Mesendoderm (in vitro differentiated cells): ENCODE results near the gene KIZ.

Source experiments
- DNase-seq: peaks from one replicate; pipeline ENCODE4 v3.0.0; 2013
- H2AK5ac ChIP-seq: 2 replicates; pipeline ENCODE4 v1.6.1; 2013; ENCODE audit warnings: low read length, inconsistent platforms
- H2BK120ac ChIP-seq: 2 replicates; pipeline ENCODE4 v1.6.1; 2013; ENCODE audit warnings: low read depth, mild to moderate bottlenecking, low read length, moderate library complexity, mixed read lengths
- H2BK15ac ChIP-seq: replicated peaks from 2 replicates; pipeline ENCODE4 v1.6.1; 2013; ENCODE audit warnings: low read depth, mild to moderate bottlenecking, moderate library complexity
- H2BK5ac ChIP-seq: 2 replicates; pipeline ENCODE4 v1.6.1; 2013; ENCODE audit warnings: low read length, inconsistent platforms
- H3K18ac ChIP-seq: 2 replicates; pipeline ENCODE4 v1.6.1; 2013; ENCODE audit warnings: mild to moderate bottlenecking, low read length, mixed read lengths
- H3K23ac ChIP-seq: one replicate; pipeline ENCODE4 v1.6.1; 2013; ENCODE audit warnings: low read length
- H3K27ac ChIP-seq: 2 replicates; pipeline ENCODE4 v1.5.1; 2013; ENCODE audit warnings: low read depth, mild to moderate bottlenecking, inconsistent platforms, low read length, moderate library complexity
- H3K27me3 ChIP-seq: 2 replicates; pipeline ENCODE4 v1.6.1; 2013; ENCODE audit warnings: low read length, control low read depth, mild to moderate bottlenecking, inconsistent platforms; ENCODE audit not compliant: insufficient read depth, poor library complexity
- H3K36me3 ChIP-seq: 2 replicates; pipeline ENCODE4 v1.6.1; 2013; ENCODE audit warnings: low read length, inconsistent platforms; ENCODE audit not compliant: control insufficient read depth, insufficient read depth
- H3K4ac ChIP-seq: one replicate; pipeline ENCODE4 v1.6.1; 2013; ENCODE audit warnings: low read depth, mild to moderate bottlenecking, low read length, moderate library complexity
- H3K4me1 ChIP-seq: 2 replicates; pipeline ENCODE4 v1.6.1; 2013; ENCODE audit warnings: low read depth, low read length, inconsistent platforms; ENCODE audit not compliant: control insufficient read depth
- H3K4me2 ChIP-seq: 2 replicates; pipeline ENCODE4 v1.6.1; 2013; ENCODE audit warnings: low read length
- H3K4me3 ChIP-seq: 2 replicates; pipeline ENCODE4 v1.5.1; 2013; ENCODE audit warnings: mild to moderate bottlenecking, low read length
- H3K56ac ChIP-seq: one replicate; pipeline ENCODE4 v1.6.1; 2013; ENCODE audit warnings: low read length
- H3K79me1 ChIP-seq: 2 replicates; pipeline ENCODE4 v1.6.1; 2013; ENCODE audit warnings: low read length, inconsistent platforms
- H3K79me2 ChIP-seq: 2 replicates; pipeline ENCODE4 v1.6.1; 2013; ENCODE audit warnings: mild to moderate bottlenecking, low read length; ENCODE audit not compliant: control insufficient read depth, insufficient read depth
- H3K9ac ChIP-seq: 2 replicates; pipeline ENCODE4 v1.6.1; 2013; ENCODE audit warnings: low read length, inconsistent platforms
- H4K5ac ChIP-seq: one replicate; pipeline ENCODE4 v1.6.1; 2013; ENCODE audit warnings: low read length
- H4K8ac ChIP-seq: one replicate; pipeline ENCODE4 v1.6.1; 2013; ENCODE audit warnings: low read depth, mild to moderate bottlenecking, control low read depth, low read length, moderate library complexity
- WGBS: extraction: QIAGEN DNeasy Blood & Tissue Kit; methylation state at CpG from one replicate; pipeline ENCODE4 v1.1.7; 2013; ENCODE audit warnings: low lambda C conversion rate, missing lambda C conversion rate; ENCODE audit not compliant: insufficient coverage; ENCODE audit errors: extremely low coverage; 5-methylcytosine and 5-hydroxymethylcytosine counted together

Gene KIZ

GRCh38 chr20:21155268-21155667, 29.4 kb downstream of the KIZ start:
- WGBS: no CpG with 5 or more reads among the region's 5 CpGs

GRCh38 chr20:21156266-21156665, 30.4 kb downstream of the KIZ start:
- no peak overlapping the region for H2AK5ac ChIP-seq
- H4K8ac ChIP-seq: no peak overlapping the region
- DNase-seq: peak; percentile 58
- WGBS: no CpG with 5 or more reads among the region's 1 CpG
- H3K4me2 ChIP-seq: no peak overlapping the region
- no peak overlapping the region for H3K23ac ChIP-seq
- no peaks in the 10 kb centered on the region for H3K36me3 ChIP-seq
- H3K27me3 ChIP-seq: no peaks in the 10 kb centered on the region
- H4K5ac ChIP-seq: no peak overlapping the region
- no peak overlapping the region for H3K27ac ChIP-seq
- H2BK5ac ChIP-seq: no peak overlapping the region
- H3K79me2 ChIP-seq: no peaks in the 10 kb centered on the region
- no peak overlapping the region for H3K9ac ChIP-seq
- H2BK120ac ChIP-seq: no peak overlapping the region
- H3K4me1 ChIP-seq: no peaks in the 10 kb centered on the region
- H3K4ac ChIP-seq: no peak overlapping the region
- H3K79me1 ChIP-seq: no peaks in the 10 kb centered on the region
- no peak overlapping the region for H3K56ac ChIP-seq
- no peak overlapping the region for H2BK15ac ChIP-seq
- no peak overlapping the region for H3K4me3 ChIP-seq
- no peak overlapping the region for H3K18ac ChIP-seq

More at GRCh38 chr20:21155268-21155667, 29.4 kb downstream of the KIZ start:
- H3K4me2 ChIP-seq: no peak overlapping the region
- H3K36me3 ChIP-seq: no peaks in the 10 kb centered on the region
- no peaks in the 10 kb centered on the region for H3K4me1 ChIP-seq
- no peak overlapping the region for H4K8ac ChIP-seq
- no peak overlapping the region for H2BK5ac ChIP-seq
- H3K27ac ChIP-seq: no peak overlapping the region
- H3K56ac ChIP-seq: no peak overlapping the region
- H3K27me3 ChIP-seq: no peaks in the 10 kb centered on the region
- H3K23ac ChIP-seq: no peak overlapping the region
- H2BK120ac ChIP-seq: no peak overlapping the region
- DNase-seq: no peak
- H3K79me2 ChIP-seq: no peaks in the 10 kb centered on the region
- no peak overlapping the region for H4K5ac ChIP-seq
- no peak overlapping the region for H3K4me3 ChIP-seq
- no peaks in the 10 kb centered on the region for H3K79me1 ChIP-seq
- no peak overlapping the region for H3K9ac ChIP-seq
- H2AK5ac ChIP-seq: no peak overlapping the region
- H3K18ac ChIP-seq: no peak overlapping the region
- H3K4ac ChIP-seq: no peak overlapping the region
- H2BK15ac ChIP-seq: no peak overlapping the region

DNA sequence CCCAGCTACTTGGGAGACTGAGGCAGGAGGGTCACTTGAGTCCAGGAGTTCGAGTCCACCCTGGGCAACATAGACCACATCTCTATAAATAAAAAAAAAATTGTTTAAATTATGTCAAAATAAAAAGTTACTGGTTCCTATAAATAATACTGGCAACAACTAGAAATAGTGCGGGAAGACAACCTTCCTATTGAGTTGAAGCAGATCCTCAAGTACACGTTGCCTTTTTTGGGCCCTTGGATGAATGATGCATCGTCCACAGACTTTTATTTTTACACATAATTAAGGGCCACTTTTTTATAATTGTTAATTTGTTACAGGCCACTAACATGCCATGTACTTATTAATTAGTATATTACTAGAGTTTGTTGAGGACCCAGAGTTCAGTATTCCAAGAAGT, 31.1 kb downstream of the KIZ start:
- WGBS: no CpG with 5 or more reads among the region's 4 CpGs
- no peak overlapping the region for H4K8ac ChIP-seq

GRCh38 chr20:21159658-21160380, 33.9 kb downstream of the KIZ start:
- no peak overlapping the region for H3K4ac ChIP-seq
- no peak overlapping the region for H3K56ac ChIP-seq
- no peak overlapping the region for H2BK120ac ChIP-seq
- no peaks in the 10 kb centered on the region for H3K79me2 ChIP-seq
- no peak overlapping the region for H3K9ac ChIP-seq
- H3K18ac ChIP-seq: no peak overlapping the region
- no peak overlapping the region for H4K5ac ChIP-seq
- no peaks in the 10 kb centered on the region for H3K27me3 ChIP-seq
- H3K79me1 ChIP-seq: no peaks in the 10 kb centered on the region
- no peak overlapping the region for H2BK15ac ChIP-seq
- no peak overlapping the region for H2AK5ac ChIP-seq
- no peak overlapping the region for H3K4me2 ChIP-seq
- H3K23ac ChIP-seq: no peak overlapping the region
- H4K8ac ChIP-seq: no peak overlapping the region
- WGBS: no CpG with 5 or more reads among the region's 6 CpGs
- H3K27ac ChIP-seq: no peak overlapping the region
- no peaks in the 10 kb centered on the region for H3K36me3 ChIP-seq
- H2BK5ac ChIP-seq: no peak overlapping the region
- H3K4me3 ChIP-seq: no peak overlapping the region
- DNase-seq: no peak
- H3K4me1 ChIP-seq: no peaks in the 10 kb centered on the region

More for the DNA sequence above, 31.1 kb downstream of the KIZ start:
- Histone ChIP-seq H2BK120ac (no peak overlapping the region), H3K9ac (no peak overlapping the region), H3K23ac (no peak overlapping the region), H3K4me1 (no peaks in the 10 kb centered on the region), H2AK5ac (no peak overlapping the region), H3K4ac (no peak overlapping the region), H3K79me2 (no peaks in the 10 kb centered on the region), H3K36me3 (no peaks in the 10 kb centered on the region), H3K79me1 (no peaks in the 10 kb centered on the region), H3K27me3 (no peaks in the 10 kb centered on the region), H2BK5ac (no peak overlapping the region), H4K5ac (no peak overlapping the region), H3K4me3 (no peak overlapping the region), H3K18ac (no peak overlapping the region), H3K27ac (no peak overlapping the region), H3K4me2 (no peak overlapping the region), H3K56ac (no peak overlapping the region), H2BK15ac (no peak overlapping the region)
- DNase-seq: no peak

GRCh38 chr20:21161926-21162325, 36.0 kb downstream of the KIZ start:
- Histone ChIP-seq H3K27me3 (no peaks in the 10 kb centered on the region), H3K27ac (no peak overlapping the region), H2BK5ac (no peak overlapping the region), H2BK120ac (no peak overlapping the region), H3K79me2 (no peaks in the 10 kb centered on the region), H3K36me3 (no peaks in the 10 kb centered on the region), H4K8ac (no peak overlapping the region), H2BK15ac (no peak overlapping the region), H3K4ac (no peak overlapping the region), H2AK5ac (no peak overlapping the region), H3K4me3 (no peak overlapping the region), H3K79me1 (no peaks in the 10 kb centered on the region), H3K18ac (no peak overlapping the region), H3K23ac (no peak overlapping the region), H3K56ac (no peak overlapping the region), H3K4me1 (no peaks in the 10 kb centered on the region), H4K5ac (no peak overlapping the region), H3K9ac (no peak overlapping the region), H3K4me2 (no peak overlapping the region)
- no peak for DNase-seq
- WGBS: no CpG with 5 or more reads among the region's 5 CpGs

DNA sequence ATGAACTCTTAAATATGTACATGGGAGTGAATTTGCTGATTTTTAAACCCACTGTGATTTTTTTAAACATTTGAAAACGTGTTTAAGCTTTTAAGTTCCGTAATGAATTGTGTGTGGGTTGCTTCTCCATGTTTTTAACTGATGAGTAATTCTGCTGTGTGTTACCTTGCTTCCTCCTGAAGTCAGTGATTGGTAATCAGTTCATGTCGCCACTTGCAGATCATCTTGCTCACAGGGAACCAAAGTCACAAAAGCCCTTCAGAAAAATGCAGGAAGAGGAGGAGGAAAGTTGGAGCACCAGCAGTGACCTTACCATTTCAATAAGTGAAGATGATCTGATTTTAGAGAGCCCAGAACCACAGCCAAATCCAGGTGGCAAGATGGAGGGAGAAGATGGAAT, 36.7 kb downstream of the KIZ start:
- H2BK15ac ChIP-seq: no peak overlapping the region
- no peaks in the 10 kb centered on the region for H3K27me3 ChIP-seq
- no peak overlapping the region for H2BK120ac ChIP-seq
- H3K18ac ChIP-seq: no peak overlapping the region
- no peak overlapping the region for H3K27ac ChIP-seq
- no peak for DNase-seq
- H3K4me2 ChIP-seq: no peak overlapping the region
- H3K23ac ChIP-seq: no peak overlapping the region
- no peaks in the 10 kb centered on the region for H3K79me1 ChIP-seq
- H3K4ac ChIP-seq: no peak overlapping the region
- no peaks in the 10 kb centered on the region for H3K36me3 ChIP-seq
- H3K79me2 ChIP-seq: no peaks in the 10 kb centered on the region
- no peak overlapping the region for H2BK5ac ChIP-seq
- no peak overlapping the region for H3K9ac ChIP-seq
- no peak overlapping the region for H2AK5ac ChIP-seq
- no peak overlapping the region for H3K4me3 ChIP-seq
- no peak overlapping the region for H4K5ac ChIP-seq
- H3K56ac ChIP-seq: no peak overlapping the region
- H3K4me1 ChIP-seq: no peaks in the 10 kb centered on the region
- no peak overlapping the region for H4K8ac ChIP-seq
- WGBS: no CpG with 5 or more reads among the region's 3 CpGs
